VCaP (cell line): ENCODE results near the gene PSG11.
"Not testable (repeated sequence)": the region's sequence is repeated elsewhere in the genome, so short reads cannot be mapped to it uniquely, and the experiment has no call there.

ENCODE experiments used
- H3K27ac ChIP-seq: fragments of 450-650 bp; 2 replicates; pipeline ENCODE4 v1.5.1; 2017
- TF ChIP-seq, protein P1 (sequence below): fragments of 450-650 bp; conservative IDR thresholded peaks from 2 replicates; pipeline ENCODE4 v1.5.1; 2017; ENCODE audit warnings: mild to moderate bottlenecking, moderate library complexity

PSG11 gene

DNA sequence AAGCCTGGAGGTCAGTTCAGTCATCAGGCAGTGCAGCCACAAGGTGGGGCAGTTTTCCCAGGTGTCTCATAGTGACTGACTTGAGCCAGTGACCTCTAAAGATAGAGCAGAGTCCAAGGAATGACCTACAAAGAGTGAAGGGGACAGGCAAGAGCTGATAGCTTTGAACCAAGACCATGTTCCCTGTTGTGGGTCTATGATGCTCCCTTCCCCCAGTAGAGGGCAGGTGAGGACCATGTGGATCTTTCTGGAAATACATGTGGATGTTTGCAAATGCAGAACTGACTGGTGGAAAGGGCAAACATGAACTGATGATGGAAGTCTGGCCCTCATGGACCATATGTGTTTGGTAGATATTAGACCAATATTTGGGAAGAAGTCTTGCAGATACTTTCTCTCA is 6.7 kb downstream of the PSG11 start:
- not testable (repeated sequence) for H3K27ac ChIP-seq
- TF ChIP-seq, protein P1, sequence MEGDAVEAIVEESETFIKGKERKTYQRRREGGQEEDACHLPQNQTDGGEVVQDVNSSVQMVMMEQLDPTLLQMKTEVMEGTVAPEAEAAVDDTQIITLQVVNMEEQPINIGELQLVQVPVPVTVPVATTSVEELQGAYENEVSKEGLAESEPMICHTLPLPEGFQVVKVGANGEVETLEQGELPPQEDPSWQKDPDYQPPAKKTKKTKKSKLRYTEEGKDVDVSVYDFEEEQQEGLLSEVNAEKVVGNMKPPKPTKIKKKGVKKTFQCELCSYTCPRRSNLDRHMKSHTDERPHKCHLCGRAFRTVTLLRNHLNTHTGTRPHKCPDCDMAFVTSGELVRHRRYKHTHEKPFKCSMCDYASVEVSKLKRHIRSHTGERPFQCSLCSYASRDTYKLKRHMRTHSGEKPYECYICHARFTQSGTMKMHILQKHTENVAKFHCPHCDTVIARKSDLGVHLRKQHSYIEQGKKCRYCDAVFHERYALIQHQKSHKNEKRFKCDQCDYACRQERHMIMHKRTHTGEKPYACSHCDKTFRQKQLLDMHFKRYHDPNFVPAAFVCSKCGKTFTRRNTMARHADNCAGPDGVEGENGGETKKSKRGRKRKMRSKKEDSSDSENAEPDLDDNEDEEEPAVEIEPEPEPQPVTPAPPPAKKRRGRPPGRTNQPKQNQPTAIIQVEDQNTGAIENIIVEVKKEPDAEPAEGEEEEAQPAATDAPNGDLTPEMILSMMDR: peak; percentile 45

DNA sequence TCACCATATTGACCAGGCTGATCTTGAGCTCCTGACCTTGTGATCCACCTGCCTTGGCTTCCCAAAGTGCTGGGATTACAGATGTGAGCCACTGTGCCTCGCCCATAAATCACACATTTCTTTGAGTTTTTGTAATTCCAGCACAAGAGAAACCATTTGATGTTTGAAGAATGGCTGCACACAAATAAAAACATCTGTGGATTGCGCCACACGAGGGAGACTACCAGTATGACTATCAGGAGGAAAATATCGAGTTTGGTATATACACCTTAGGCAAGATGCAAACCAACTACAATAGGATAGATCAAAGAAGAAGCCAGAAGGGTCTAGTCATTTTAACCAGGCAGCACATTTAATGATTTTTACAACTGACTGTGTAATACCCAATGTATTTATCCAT is 20.4 kb downstream of the PSG11 start:
- not testable (repeated sequence) for H3K27ac ChIP-seq

DNA sequence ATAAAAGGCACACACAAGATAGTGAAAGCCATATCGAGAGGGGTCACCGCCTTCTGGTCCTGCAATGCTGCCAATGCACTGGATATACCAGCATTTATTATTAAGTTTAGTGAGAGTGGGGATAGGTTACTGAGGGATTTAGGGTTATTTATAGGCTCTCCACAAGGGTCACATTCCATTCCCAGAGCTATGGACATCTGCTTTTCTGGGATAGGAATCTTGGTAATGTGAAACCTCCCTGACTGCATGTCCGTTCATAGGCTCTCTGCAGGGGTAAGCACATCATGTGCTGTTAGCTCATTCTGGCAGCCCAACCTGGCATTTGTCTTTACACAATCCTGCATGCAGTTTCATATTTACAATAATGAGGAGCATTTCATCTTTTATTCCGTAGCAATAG is 21.4 kb downstream of the PSG11 start:
- H3K27ac ChIP-seq: not testable (repeated sequence)

DNA sequence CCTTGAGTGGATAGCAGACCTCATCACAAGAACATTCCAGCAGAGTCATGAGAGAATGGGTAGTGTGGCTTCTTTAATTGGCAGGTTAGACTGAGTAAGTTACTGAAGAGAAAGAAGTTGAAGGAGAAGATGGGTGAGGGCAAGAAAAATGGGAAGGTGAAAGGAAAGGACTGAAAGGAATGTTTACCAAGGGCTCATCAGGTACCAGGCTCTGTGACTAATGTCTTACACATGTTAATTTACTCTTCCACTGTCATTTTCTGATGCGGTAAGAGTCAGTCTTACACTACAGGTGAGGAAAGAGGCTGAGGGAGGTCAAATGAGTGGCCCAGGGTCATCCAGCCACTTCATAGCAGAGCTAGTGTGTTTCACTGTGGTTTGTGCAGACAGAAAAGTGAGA is 22.6 kb downstream of the PSG11 start:
- H3K27ac ChIP-seq: not testable (repeated sequence)

DNA sequence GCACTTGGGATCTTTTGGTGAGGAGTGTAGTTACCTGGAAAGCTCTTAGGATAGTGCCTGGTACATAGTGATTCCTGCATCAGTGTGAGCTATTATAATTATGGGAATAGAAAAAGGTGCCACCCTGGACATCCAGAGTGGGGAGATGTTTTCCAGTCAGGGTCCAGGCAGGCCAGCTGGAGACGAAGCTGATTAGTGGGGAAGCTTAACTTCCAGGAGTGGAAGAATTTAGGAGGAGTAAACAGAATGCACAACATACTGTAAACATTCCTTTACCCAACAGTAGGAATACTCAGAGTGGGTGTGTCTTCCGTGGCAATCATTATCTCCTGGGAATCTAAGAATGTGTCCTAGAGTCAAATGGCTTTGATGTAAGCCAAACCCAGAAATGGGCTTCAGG is 23.3 kb downstream of the PSG11 start:
- H3K27ac ChIP-seq: not testable (repeated sequence)

DNA sequence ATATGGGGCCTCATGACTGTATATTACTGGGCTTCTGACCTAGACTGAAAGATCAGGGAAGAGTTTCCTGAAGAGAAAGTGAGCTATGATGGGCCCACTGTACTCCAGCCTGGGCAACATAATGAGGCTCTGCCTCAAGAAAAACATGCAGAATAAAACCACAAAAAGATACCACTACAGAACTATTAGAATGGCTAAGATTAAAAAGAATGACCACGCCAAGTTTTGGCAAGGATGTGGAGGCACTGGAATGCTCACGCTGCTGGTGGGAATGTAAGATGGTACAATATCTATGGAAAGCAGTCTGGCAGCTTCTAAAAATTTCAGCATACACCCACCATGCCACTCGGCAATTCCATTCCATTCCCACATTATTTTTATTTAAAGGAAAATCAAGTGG is 30.1 kb downstream of the PSG11 start:
- not testable (repeated sequence) for H3K27ac ChIP-seq

DNA sequence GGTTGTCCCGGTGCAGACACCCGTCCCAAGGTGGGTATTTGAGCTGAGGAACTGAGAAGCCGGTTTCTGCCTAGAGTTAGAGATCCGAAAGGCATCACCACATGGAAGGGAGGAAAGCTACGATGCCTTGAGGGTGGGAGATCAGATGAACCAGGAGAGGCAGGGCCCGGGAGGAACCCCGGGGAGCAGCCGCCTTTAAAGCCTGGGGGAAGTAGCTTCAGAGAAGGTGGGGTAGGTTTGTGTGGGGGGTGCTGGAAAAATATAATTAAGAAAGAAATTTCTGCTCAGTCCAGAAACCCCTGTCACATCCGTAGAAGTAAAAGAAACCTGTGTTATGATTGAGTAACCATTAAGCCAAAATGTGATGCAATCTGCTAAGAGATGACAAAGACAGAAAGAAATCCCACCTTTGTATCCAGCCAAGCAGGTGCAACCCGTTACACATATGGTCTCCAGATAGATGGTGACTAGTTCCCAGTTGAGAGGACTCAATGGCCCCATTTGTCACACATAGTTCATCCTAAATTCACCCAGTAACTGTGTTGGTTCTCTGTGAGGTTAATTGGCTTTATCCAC is 34.2 kb downstream of the PSG11 start:
- H3K27ac ChIP-seq: not testable (repeated sequence)

DNA sequence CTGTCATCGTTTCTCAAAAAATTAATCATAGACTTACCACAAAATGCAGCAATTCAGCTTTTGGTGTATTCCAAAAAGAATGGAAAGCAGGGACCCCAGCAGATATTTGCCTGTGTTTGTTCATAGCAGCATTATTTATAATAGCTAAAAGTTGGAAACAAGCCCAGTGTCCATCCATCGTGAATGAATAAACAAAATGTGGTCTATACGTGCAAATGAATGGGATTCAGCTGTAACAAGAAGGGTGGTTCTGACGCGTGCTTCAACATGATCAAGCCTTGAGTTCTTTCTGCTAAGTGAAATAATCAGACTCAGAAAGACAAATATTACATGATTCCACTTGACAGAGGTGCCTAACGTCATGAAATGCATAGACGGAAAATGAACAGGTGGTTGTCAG is 36.4 kb downstream of the PSG11 start:
- TF ChIP-seq, protein P1: no peak
- H3K27ac ChIP-seq: no peak overlapping the region

DNA sequence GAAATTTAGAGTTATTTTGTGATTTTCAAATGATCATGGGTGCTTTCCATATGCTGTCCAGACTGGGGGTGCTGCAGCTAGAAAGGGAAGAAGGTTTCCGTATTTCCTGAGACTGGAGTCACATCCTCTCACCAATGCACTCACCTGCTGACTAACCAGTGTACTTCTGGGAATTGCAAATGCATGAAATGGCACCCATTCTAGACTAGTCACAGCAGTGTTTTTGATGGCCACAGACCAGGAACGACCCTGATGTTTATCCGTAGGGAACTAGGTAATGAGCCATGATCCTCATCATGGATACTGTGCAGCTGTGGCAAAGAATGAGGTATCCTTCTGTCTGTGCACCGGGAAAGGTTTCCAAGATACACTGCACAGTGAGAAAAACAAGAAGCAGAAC is 37.1 kb downstream of the PSG11 start:
- not testable (repeated sequence) for H3K27ac ChIP-seq

DNA sequence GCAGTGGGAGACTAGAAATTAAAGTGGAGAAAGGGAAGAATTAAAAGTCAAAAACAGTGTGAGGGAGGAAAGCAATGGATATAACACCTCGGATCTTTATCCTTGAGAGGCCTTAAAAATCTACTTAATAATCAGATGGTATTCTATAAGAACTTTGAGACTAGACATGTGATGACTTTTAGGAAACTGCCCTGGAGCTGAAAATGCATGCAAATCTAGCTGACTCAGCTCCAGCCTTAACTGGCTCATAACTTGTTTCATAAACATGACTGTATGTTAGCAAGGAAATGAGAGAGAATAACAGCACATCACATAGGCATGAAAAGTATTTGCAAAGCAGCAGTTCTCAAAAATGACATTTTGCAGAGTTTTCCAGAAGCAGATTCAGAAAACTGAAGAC is 38.1 kb downstream of the PSG11 start:
- H3K27ac ChIP-seq: not testable (repeated sequence)

DNA sequence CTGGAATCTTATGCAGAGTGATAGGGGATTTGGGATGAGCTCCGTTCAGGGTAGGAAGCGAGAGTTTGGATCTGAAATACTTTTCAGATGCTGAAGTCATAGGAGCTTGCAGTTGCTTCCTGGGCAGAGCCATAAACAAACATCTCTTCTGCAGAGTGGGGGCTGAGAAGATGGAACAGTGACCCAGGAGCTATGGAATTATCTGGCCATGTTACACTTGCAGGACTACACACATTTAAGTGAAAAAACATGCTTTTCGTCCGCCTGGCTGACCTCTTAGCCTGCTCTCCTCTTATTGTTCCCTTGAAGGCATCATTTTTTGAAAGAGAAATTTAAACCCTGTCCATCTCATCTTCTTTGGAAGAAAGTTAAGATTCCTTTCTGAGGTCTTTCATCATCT is 40.7 kb downstream of the PSG11 start:
- TF ChIP-seq, protein P1: no peak
- no peak overlapping the region for H3K27ac ChIP-seq

DNA sequence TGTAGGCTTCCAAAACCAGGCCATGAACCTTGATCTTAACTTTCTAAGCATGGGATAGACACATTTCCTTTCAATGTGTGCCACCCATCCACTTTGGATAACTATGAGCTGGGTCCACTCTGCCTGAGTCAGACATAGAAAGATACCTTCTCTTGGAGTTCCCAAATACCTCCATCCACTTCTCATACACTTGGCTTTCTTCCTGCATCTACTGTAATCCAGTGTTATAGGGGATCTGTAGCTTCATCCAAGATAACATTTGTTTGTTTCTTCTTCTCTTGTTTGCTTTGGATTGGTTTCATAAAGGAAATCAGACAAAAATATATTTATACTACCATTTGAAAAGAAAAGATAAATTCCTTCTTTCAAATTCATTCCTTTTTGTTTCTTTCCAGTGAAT is 44.2 kb downstream of the PSG11 start:
- not testable (repeated sequence) for H3K27ac ChIP-seq

DNA sequence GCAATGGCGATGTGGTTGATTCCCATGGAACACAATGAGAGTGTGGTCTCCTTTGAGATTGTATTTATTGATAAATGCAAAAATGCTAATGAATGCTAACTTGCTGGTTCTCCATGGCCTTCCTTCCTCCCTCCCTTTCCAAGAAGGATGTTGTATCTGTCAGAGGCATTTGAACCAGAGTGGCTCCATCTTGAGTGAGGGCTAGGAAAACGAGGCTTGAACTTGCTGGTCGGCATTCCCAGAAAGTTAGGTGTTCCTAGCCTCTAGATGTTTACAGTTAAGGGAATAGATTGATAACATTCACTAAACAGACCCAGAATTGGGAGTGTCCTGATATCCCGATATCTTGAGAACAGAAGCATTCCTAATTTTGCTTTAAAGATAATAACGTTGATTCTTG is 54.8 kb downstream of the PSG11 start:
- H3K27ac ChIP-seq: not testable (repeated sequence)

DNA sequence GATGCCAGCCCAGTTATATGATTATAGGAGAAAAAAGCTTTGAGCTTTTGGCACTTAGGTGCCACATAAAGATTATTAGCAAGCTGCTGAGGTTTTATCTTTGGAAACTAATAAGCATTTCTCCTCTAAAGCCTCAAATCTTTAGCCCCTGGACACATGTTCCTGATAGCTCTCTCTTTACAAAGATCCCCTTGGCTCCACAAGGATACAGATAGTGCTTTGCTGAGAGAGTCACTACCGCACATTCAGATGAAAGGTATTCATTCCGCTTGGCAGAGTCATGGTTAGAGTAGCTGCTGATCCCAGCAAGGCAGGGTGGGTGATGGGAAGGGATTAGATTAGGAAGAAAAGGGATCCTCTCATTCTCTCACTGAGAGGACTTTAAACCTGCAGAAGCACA is 61.1 kb downstream of the PSG11 start:
- no peak overlapping the region for H3K27ac ChIP-seq
- TF ChIP-seq, protein P1: no peak
